ENCODE results near the gene GLB1L.

GLB1L gene

GRCh38 chr2:219250049-219250781 lies 5.0 kb upstream of the GLB1L start:
- Histone ChIP-seq H3K4me1 (ENCODE audit: control insufficient read depth, insufficient read depth, low read length) (peaks cover 82% of the 10 kb centered on the region), H3K27me3 (ENCODE audit: control insufficient read depth, insufficient read depth, low read length) (peaks cover 11% of the 10 kb centered on the region), H3K9ac (ENCODE audit: low read depth, low read length) (peak overlapping the region; percentile 61), H3K4me3 (ENCODE audit: low read length) (peak overlapping the region; percentile 8), H3K4me2 (ENCODE audit: low read length) (peak overlapping the region; percentile 41), H3K36me3 (ENCODE audit: insufficient read depth, low read length) (peaks cover 23% of the 10 kb centered on the region), H3K9me3 (replicated peaks; ENCODE audit: low read length) (no peaks in the 10 kb centered on the region)

GRCh38 chr2:219249203-219249980 lies 4.1 kb upstream of the GLB1L start:
- peaks cover 23% of the 10 kb centered on the region for H3K36me3 ChIP-seq (ENCODE audit: insufficient read depth, low read length)
- H3K9me3 ChIP-seq (replicated peaks; ENCODE audit: low read length): no peaks in the 10 kb centered on the region
- H3K4me1 ChIP-seq (ENCODE audit: control insufficient read depth, insufficient read depth, low read length): peaks cover 84% of the 10 kb centered on the region
- peak overlapping the region; percentile 27 for H3K4me3 ChIP-seq (ENCODE audit: low read length)
- H3K4me2 ChIP-seq (ENCODE audit: low read length): peak overlapping the region; percentile 41
- H3K9ac ChIP-seq (ENCODE audit: low read depth, low read length): peak overlapping the region; percentile 66
- H3K27me3 ChIP-seq (ENCODE audit: control insufficient read depth, insufficient read depth, low read length): peaks cover 5% of the 10 kb centered on the region

- no peaks in the 10 kb centered on the region for H3K27me3 ChIP-seq (ENCODE audit: control insufficient read depth, insufficient read depth, low read length)
- H3K4me1 ChIP-seq (ENCODE audit: control insufficient read depth, insufficient read depth, low read length): peaks cover 78% of the 10 kb centered on the region
- H3K9ac ChIP-seq (ENCODE audit: low read depth, low read length): peak overlapping the region; percentile 66
- H3K4me2 ChIP-seq (ENCODE audit: low read length): peak overlapping the region; percentile 41
- H3K9me3 ChIP-seq (replicated peaks; ENCODE audit: low read length): no peaks in the 10 kb centered on the region
- H3K36me3 ChIP-seq (ENCODE audit: insufficient read depth, low read length): peaks cover 23% of the 10 kb centered on the region
- peak overlapping the region; percentile 27 for H3K4me3 ChIP-seq (ENCODE audit: low read length)
These were observed 3.6 kb upstream of the GLB1L start for GRCh38 chr2:219248845-219249202.

GRCh38 chr2:219247678-219248642 lies 2.7 kb upstream of the GLB1L start:
- peaks cover 69% of the 10 kb centered on the region for H3K4me1 ChIP-seq (ENCODE audit: control insufficient read depth, insufficient read depth, low read length)
- H3K9me3 ChIP-seq (replicated peaks; ENCODE audit: low read length): no peaks in the 10 kb centered on the region
- no peak overlapping the region for H3K4me3 ChIP-seq (ENCODE audit: low read length)
- no peak overlapping the region for H3K9ac ChIP-seq (ENCODE audit: low read depth, low read length)
- no peak overlapping the region for H3K4me2 ChIP-seq (ENCODE audit: low read length)
- H3K36me3 ChIP-seq (ENCODE audit: insufficient read depth, low read length): peaks cover 23% of the 10 kb centered on the region
- no peaks in the 10 kb centered on the region for H3K27me3 ChIP-seq (ENCODE audit: control insufficient read depth, insufficient read depth, low read length)

GRCh38 chr2:219246559-219246958 lies 1.3 kb upstream of the GLB1L start:
- peak overlapping the region; percentile 99 for H3K9ac ChIP-seq (ENCODE audit: low read depth, low read length)
- no peaks in the 10 kb centered on the region for H3K27me3 ChIP-seq (ENCODE audit: control insufficient read depth, insufficient read depth, low read length)
- H3K4me1 ChIP-seq (ENCODE audit: control insufficient read depth, insufficient read depth, low read length): peaks cover 55% of the 10 kb centered on the region
- H3K4me3 ChIP-seq (ENCODE audit: low read length): peak overlapping the region; percentile 92
- H3K9me3 ChIP-seq (replicated peaks; ENCODE audit: low read length): no peaks in the 10 kb centered on the region
- peak overlapping the region; percentile 93 for H3K4me2 ChIP-seq (ENCODE audit: low read length)
- H3K36me3 ChIP-seq (ENCODE audit: insufficient read depth, low read length): peaks cover 23% of the 10 kb centered on the region

GRCh38 chr2:219245899-219246230 lies 621 bp upstream of the GLB1L start:
- no peaks in the 10 kb centered on the region for H3K27me3 ChIP-seq (ENCODE audit: control insufficient read depth, insufficient read depth, low read length)
- peak overlapping the region; percentile 99 for H3K9ac ChIP-seq (ENCODE audit: low read depth, low read length)
- H3K4me3 ChIP-seq (ENCODE audit: low read length): peak overlapping the region; percentile 92
- peaks cover 48% of the 10 kb centered on the region for H3K4me1 ChIP-seq (ENCODE audit: control insufficient read depth, insufficient read depth, low read length)
- H3K4me2 ChIP-seq (ENCODE audit: low read length): peak overlapping the region; percentile 93
- H3K9me3 ChIP-seq (replicated peaks; ENCODE audit: low read length): no peaks in the 10 kb centered on the region
- peaks cover 23% of the 10 kb centered on the region for H3K36me3 ChIP-seq (ENCODE audit: insufficient read depth, low read length)

- no peaks in the 10 kb centered on the region for H3K9me3 ChIP-seq (replicated peaks; ENCODE audit: low read length)
- H3K9ac ChIP-seq (ENCODE audit: low read depth, low read length): peak overlapping the region; percentile 99
- H3K4me1 ChIP-seq (ENCODE audit: control insufficient read depth, insufficient read depth, low read length): peaks cover 37% of the 10 kb centered on the region
- peak overlapping the region; percentile 92 for H3K4me3 ChIP-seq (ENCODE audit: low read length)
- peaks cover 18% of the 10 kb centered on the region for H3K36me3 ChIP-seq (ENCODE audit: insufficient read depth, low read length)
- H3K27me3 ChIP-seq (ENCODE audit: control insufficient read depth, insufficient read depth, low read length): no peaks in the 10 kb centered on the region
- peak overlapping the region; percentile 93 for H3K4me2 ChIP-seq (ENCODE audit: low read length)
These were observed 476 bp downstream of the GLB1L start for GRCh38 chr2:219244789-219245147.

- no peak overlapping the region for H3K9ac ChIP-seq (ENCODE audit: low read depth, low read length)
- peaks cover 17% of the 10 kb centered on the region for H3K36me3 ChIP-seq (ENCODE audit: insufficient read depth, low read length)
- no peak overlapping the region for H3K4me3 ChIP-seq (ENCODE audit: low read length)
These were observed 1.9 kb downstream of the GLB1L start for GRCh38 chr2:219243291-219243761.

GRCh38 chr2:219234331-219234730 lies 10.9 kb downstream of the GLB1L start:
- Histone ChIP-seq H3K4me1 (ENCODE audit: control insufficient read depth, insufficient read depth, low read length) (peaks cover 3% of the 10 kb centered on the region), H3K36me3 (ENCODE audit: insufficient read depth, low read length) (peaks cover 65% of the 10 kb centered on the region), H3K4me3 (ENCODE audit: low read length) (no peak overlapping the region)

More at GRCh38 chr2:219243291-219243761, 1.9 kb downstream of the GLB1L start:
- Histone ChIP-seq H3K9me3 (replicated peaks; ENCODE audit: low read length) (no peaks in the 10 kb centered on the region), H3K27me3 (ENCODE audit: control insufficient read depth, insufficient read depth, low read length) (no peaks in the 10 kb centered on the region), H3K4me2 (ENCODE audit: low read length) (no peak overlapping the region), H3K4me1 (ENCODE audit: control insufficient read depth, insufficient read depth, low read length) (peaks cover 23% of the 10 kb centered on the region)

GRCh38 chr2:219230059-219230540 lies 15.1 kb downstream of the GLB1L start:
- Histone ChIP-seq H3K4me2 (ENCODE audit: low read length) (peak overlapping the region; percentile 92), H3K36me3 (ENCODE audit: insufficient read depth, low read length) (peaks cover 47% of the 10 kb centered on the region), H3K4me3 (ENCODE audit: low read length) (peak overlapping the region; percentile 86), H3K9me3 (replicated peaks; ENCODE audit: low read length) (no peaks in the 10 kb centered on the region), H3K9ac (ENCODE audit: low read depth, low read length) (peak overlapping the region; percentile 98), H3K27me3 (ENCODE audit: control insufficient read depth, insufficient read depth, low read length) (no peaks in the 10 kb centered on the region), H3K4me1 (ENCODE audit: control insufficient read depth, insufficient read depth, low read length) (peaks cover 15% of the 10 kb centered on the region)

More at GRCh38 chr2:219234331-219234730, 10.9 kb downstream of the GLB1L start:
- no peak overlapping the region for H3K9ac ChIP-seq (ENCODE audit: low read depth, low read length)
- no peak overlapping the region for H3K4me2 ChIP-seq (ENCODE audit: low read length)
- H3K27me3 ChIP-seq (ENCODE audit: control insufficient read depth, insufficient read depth, low read length): no peaks in the 10 kb centered on the region
- H3K9me3 ChIP-seq (replicated peaks; ENCODE audit: low read length): no peaks in the 10 kb centered on the region
